ENCODE data around the gene EEF2K.

The EEF2K gene

DNA sequence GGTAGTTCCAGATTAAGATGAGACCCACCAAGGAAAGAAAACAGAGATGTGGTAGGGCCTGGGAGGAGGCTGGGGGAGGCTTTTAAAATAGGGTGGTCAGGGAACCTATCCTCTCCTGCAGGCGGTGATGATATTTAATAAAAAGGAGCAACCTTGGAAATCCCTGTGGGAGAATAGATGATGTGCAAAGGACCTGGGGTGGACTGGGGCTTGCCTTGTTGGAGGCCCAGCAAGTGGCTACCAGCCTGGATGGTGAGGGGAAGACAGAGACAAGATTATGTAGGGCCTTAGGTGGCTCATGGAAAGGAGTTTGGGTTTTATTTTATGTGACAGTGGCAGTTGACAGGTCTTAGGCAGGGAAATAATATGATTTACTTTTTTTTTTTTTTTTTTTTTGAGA is 93.0 kb downstream of the EEF2K start:
- TF ChIP-seq, protein P1, sequence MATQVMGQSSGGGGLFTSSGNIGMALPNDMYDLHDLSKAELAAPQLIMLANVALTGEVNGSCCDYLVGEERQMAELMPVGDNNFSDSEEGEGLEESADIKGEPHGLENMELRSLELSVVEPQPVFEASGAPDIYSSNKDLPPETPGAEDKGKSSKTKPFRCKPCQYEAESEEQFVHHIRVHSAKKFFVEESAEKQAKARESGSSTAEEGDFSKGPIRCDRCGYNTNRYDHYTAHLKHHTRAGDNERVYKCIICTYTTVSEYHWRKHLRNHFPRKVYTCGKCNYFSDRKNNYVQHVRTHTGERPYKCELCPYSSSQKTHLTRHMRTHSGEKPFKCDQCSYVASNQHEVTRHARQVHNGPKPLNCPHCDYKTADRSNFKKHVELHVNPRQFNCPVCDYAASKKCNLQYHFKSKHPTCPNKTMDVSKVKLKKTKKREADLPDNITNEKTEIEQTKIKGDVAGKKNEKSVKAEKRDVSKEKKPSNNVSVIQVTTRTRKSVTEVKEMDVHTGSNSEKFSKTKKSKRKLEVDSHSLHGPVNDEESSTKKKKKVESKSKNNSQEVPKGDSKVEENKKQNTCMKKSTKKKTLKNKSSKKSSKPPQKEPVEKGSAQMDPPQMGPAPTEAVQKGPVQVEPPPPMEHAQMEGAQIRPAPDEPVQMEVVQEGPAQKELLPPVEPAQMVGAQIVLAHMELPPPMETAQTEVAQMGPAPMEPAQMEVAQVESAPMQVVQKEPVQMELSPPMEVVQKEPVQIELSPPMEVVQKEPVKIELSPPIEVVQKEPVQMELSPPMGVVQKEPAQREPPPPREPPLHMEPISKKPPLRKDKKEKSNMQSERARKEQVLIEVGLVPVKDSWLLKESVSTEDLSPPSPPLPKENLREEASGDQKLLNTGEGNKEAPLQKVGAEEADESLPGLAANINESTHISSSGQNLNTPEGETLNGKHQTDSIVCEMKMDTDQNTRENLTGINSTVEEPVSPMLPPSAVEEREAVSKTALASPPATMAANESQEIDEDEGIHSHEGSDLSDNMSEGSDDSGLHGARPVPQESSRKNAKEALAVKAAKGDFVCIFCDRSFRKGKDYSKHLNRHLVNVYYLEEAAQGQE (IDR thresholded peaks at IDR 0.05; ENCODE audit: insufficient read depth in 1 of 2, low read depth in 2 of 2, low read length in 2 of 2), result no peak
- TF ChIP-seq SIN3A (IDR thresholded peaks at IDR 0.05; ENCODE audit: borderline replicate concordance, insufficient read depth, low read length) (no peak), POLR2AphosphoS5 (IDR thresholded peaks at IDR 0.05; ENCODE audit: low read depth, low read length) (no peak), TAF1 (IDR thresholded peaks at IDR 0.05; ENCODE audit: borderline replicate concordance, insufficient read depth, low read length) (no peak), FOXP2 (optimal IDR thresholded peaks at IDR 0.05; ENCODE audit: borderline replicate concordance, extremely low read depth, extremely low read length, insufficient read depth) (no peak)

DNA sequence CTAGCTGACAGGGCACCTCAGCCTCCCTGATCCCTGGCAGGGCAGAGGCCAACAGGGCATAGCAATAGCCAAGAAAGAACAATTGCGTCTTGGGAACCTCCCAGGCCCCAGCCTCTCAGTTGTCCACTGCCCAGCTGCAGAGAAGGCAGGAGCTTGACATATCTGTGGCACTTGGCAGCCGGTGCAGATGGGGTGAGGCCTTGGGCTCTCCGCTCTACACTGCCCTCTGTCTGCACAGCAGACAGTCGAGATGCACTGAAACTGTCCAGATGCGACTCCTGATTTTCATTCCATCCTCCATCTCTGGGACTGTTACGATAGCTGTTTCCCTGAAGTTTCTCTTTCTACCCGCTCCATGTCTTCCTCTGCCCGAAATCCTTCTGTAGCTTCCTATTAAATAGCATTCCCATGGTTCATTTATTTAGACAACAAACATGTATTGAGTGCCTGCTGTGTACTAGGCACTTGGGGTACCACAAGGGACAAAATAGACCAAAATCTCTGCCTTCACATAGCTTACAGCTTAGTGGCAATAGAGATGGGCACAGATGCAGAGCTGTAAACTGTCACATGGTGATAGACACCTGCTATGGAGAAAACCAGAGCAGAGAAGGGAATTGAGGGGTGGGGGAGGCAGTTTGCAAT is 94.5 kb downstream of the EEF2K start:
- TF ChIP-seq, protein P1 (IDR thresholded peaks at IDR 0.05; ENCODE audit: insufficient read depth in 1 of 2, low read depth in 2 of 2, low read length in 2 of 2), result no peak
- TF ChIP-seq POLR2AphosphoS5 (IDR thresholded peaks at IDR 0.05; ENCODE audit: low read depth, low read length), result no peak
- no peak for TF ChIP-seq FOXP2 (optimal IDR thresholded peaks at IDR 0.05; ENCODE audit: borderline replicate concordance, extremely low read depth, extremely low read length, insufficient read depth)
- TF ChIP-seq SIN3A (IDR thresholded peaks at IDR 0.05; ENCODE audit: borderline replicate concordance, insufficient read depth, low read length), result no peak

DNA sequence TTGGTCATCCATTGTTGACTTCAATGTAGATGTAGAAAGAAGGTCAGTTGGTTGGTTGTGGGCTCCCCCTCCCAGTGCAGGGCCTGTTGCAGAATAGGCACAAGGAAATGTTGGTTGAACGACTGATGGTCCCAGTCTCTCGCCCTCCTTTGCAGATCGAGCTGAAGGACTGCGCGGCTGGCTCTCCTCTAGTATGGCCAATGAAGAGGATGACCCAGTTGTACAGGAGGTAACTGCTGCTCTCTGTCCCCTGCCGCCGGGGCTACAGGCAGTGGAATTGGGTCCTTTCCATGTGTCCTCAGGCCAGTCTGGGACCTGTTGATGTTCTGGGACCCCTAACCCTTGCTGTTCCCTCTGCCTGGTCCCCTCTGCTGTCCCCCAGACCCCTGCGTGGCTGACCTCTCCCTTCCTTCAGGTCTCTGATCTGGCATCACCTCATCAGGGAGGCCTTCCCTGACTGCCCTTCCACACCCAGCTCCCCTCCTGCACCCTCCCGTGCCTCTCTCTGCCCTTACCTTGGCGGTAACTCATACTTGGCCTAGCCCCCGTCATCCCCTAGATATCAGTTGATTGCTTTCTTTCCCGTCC is 96.8 kb downstream of the EEF2K start:
- TF ChIP-seq POLR2AphosphoS5 (IDR thresholded peaks at IDR 0.05; ENCODE audit: low read depth, low read length), result no peak
- TF ChIP-seq FOXP2 (optimal IDR thresholded peaks at IDR 0.05; ENCODE audit: borderline replicate concordance, extremely low read depth, extremely low read length, insufficient read depth), result no peak
- no peak for TF ChIP-seq TAF1 (IDR thresholded peaks at IDR 0.05; ENCODE audit: borderline replicate concordance, insufficient read depth, low read length)
- no peak for TF ChIP-seq SIN3A (IDR thresholded peaks at IDR 0.05; ENCODE audit: borderline replicate concordance, insufficient read depth, low read length)
- TF ChIP-seq, protein P1 (IDR thresholded peaks at IDR 0.05; ENCODE audit: insufficient read depth in 1 of 2, low read depth in 2 of 2, low read length in 2 of 2), result no peak

DNA sequence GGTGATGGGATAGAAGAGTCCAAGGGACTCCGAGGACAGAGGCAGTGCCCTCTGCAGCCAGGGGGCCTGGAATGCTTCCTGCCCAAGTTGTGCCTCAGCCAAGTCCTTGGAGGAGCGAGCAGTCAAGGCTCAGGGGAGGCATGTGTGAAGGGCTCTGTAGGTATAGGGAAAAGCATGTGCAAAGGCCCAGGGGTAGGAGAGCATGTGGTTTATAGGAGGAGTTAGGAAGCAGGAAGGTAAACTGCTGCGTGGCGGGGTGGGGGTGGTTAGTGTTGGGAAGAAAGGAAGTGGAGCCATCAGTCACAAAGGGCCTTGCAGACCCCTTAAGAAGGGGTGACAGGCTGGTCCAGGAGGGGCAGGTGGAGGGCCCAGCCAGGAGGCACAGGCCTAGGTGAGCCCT is 98.3 kb downstream of the EEF2K start:
- TF ChIP-seq TAF1 (IDR thresholded peaks at IDR 0.05; ENCODE audit: borderline replicate concordance, insufficient read depth, low read length) (no peak), POLR2AphosphoS5 (IDR thresholded peaks at IDR 0.05; ENCODE audit: low read depth, low read length) (no peak), SIN3A (IDR thresholded peaks at IDR 0.05; ENCODE audit: borderline replicate concordance, insufficient read depth, low read length) (no peak), FOXP2 (optimal IDR thresholded peaks at IDR 0.05; ENCODE audit: borderline replicate concordance, extremely low read depth, extremely low read length, insufficient read depth) (no peak)
- TF ChIP-seq, protein P1 (IDR thresholded peaks at IDR 0.05; ENCODE audit: insufficient read depth in 1 of 2, low read depth in 2 of 2, low read length in 2 of 2), result no peak
